Hepatocyte (in vitro differentiated cells): ENCODE results near the gene MAP3K5.

Experiments used
- EZH2 ChIP-seq: fragments of 200-600 bp; sonication (generic); IDR thresholded peaks from 2 replicates; pipeline ENCODE4 v1.6.1; 2016; ENCODE audit warnings: antibody characterized with exemption, mild to moderate bottlenecking, borderline replicate concordance
- EZH2phosphoT487 ChIP-seq: fragments of 200-600 bp; sonication (generic); IDR thresholded peaks from one replicate; pipeline ENCODE4 v1.6.1; 2018; ENCODE audit warnings: antibody characterized with exemption, mild to moderate bottlenecking, low read depth, moderate library complexity; ENCODE audit not compliant: unreplicated experiment, severe bottlenecking
- TF ChIP-seq, protein P1 (sequence below): fragments of 200-600 bp; sonication (generic); IDR thresholded peaks from 2 replicates; pipeline ENCODE4 v1.5.1; 2016; ENCODE audit warnings: antibody characterized with exemption, mild to moderate bottlenecking; ENCODE audit not compliant: poor library complexity

GRCh38 chr6:136723780-136724179 is 68.5 kb downstream of the MAP3K5 start:
- TF ChIP-seq, protein P1, sequence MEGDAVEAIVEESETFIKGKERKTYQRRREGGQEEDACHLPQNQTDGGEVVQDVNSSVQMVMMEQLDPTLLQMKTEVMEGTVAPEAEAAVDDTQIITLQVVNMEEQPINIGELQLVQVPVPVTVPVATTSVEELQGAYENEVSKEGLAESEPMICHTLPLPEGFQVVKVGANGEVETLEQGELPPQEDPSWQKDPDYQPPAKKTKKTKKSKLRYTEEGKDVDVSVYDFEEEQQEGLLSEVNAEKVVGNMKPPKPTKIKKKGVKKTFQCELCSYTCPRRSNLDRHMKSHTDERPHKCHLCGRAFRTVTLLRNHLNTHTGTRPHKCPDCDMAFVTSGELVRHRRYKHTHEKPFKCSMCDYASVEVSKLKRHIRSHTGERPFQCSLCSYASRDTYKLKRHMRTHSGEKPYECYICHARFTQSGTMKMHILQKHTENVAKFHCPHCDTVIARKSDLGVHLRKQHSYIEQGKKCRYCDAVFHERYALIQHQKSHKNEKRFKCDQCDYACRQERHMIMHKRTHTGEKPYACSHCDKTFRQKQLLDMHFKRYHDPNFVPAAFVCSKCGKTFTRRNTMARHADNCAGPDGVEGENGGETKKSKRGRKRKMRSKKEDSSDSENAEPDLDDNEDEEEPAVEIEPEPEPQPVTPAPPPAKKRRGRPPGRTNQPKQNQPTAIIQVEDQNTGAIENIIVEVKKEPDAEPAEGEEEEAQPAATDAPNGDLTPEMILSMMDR: no peak
- TF ChIP-seq EZH2 (no peak), EZH2phosphoT487 (no peak)
